Amniotic epithelial cell (primary cell): ENCODE results near the gene ZBTB46.

Source experiments
- DNase-seq: peaks from one replicate; pipeline ENCODE4 v3.0.0-alpha.2; 2010; ENCODE audit warnings: low read depth

ZBTB46 gene

DNA sequence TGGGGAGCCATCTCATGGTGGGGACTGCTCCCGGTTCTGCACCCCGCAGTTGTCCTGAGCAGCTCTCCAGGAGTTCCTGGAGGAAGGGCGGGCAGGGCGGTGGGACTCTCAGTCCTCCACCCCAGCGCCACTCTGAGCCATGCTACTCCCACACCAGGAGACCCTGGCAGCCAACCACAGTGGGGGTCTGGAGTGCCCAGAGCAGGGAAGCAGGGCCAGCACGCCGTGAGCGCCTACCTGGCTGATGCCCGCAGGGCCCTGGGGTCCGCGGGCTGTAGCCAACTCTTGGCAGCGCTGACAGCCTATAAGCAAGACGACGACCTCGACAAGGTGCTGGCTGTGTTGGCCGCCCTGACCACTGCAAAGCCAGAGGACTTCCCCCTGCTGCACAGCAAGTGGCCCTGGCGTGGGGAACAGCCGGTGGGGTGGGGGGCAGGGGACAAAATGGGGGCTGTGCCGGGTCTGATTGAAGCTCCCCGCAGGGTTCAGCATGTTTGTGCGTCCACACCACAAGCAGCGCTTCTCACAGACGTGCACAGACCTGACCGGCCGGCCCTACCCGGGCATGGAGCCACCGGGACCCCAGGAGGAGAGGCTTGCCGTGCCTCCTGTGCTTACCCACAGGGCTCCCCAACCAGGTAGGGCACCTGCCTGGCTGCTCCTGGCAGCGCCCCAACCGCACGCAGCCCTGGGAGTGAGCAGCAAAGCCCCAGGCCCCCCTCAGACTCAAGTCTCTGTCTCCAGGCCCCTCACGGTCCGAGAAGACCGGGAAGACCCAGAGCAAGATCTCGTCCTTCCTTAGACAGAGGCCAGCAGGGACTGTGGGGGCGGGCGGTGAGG lies 136.3 kb downstream of the ZBTB46 start:
- DNase-seq, result no peak

DNA sequence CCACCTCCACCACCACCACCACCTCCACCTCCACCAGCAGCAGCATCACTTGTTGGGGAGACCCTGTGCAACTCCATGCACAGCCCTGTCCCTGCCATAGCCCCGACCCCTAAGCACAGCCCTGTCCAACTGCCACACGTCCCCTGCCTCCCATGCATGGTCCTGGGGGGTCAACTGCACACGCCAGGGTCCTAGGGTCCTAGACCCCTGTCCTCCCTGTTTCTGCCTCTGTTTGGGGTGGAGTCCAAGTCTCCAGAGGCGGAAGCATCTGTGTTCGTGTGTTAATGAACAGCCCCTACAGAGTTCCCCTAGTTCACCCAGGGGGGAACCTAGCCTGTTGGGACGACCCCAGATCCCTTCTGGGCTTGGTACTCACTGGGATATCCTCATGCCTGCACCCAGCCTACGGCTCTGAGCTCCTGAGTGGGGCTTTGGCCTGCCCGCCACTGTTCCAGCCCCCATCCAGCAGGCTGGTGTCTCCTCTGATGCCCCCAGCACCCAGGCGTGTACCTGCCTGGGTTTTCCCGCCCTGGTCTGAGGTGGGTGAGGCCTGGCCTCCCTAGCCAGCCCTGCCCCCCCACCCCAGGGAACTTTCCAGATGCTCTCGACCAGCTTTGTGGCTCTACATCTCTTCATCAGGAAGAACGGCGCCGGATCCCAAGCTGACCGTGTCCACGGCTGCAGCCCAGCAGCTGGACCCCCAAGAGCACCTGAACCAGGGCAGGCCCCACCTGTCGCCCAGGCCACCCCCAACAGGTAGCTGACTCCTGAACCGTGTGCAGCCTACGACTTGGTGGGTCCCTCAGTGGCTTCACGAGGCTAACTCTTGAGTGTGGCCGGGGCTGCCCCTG lies 137.1 kb downstream of the ZBTB46 start:
- DNase-seq, result no peak
